Subcutaneous adipose tissue (tissue), 4 donors: Measurements from ENCODE around the gene SAXO1. TPM values are rescaled to one million over a fixed set of nuclear protein-coding genes. Genes with fewer than 3 reads are reported as not detected.

ENCODE experiments used
- CTCF ChIP-seq: fragments of 450-650 bp; IDR thresholded peaks from one replicate; pipeline ENCODE4 v1.5.1; 2016; ENCODE audit warnings: low read depth, mild to moderate bottlenecking, control low read depth, antibody characterized with exemption, moderate library complexity
- total RNA-seq, 4 donors: library from RNA; depleted of rRNA; stranded (reverse); fragments of >200 nt; gene quantifications; one replicate each; pipeline ENCODE4 v1.1.0, GENCODE V29; 2016

SAXO1 gene
- total RNA-seq, 4 donors from 2014 or later, result under 0.01 TPM; not detected in 3

- no peak for TF ChIP-seq CTCF
Observed at GRCh38 chr9:18976709-18977531, 56.1 kb downstream of the SAXO1 start.

- TF ChIP-seq CTCF, result no peak
Observed at GRCh38 chr9:18976221-18976708, 56.7 kb downstream of the SAXO1 start.

- TF ChIP-seq CTCF, result no peak
Observed at GRCh38 chr9:18973348-18973747, 59.7 kb downstream of the SAXO1 start.

GRCh38 chr9:18972675-18973074, 60.3 kb downstream of the SAXO1 start:
- TF ChIP-seq CTCF, result no peak

GRCh38 chr9:18971909-18972308, 61.1 kb downstream of the SAXO1 start:
- TF ChIP-seq CTCF, result no peak

GRCh38 chr9:18971404-18971803, 61.6 kb downstream of the SAXO1 start:
- TF ChIP-seq CTCF, result no peak

GRCh38 chr9:18970393-18970792, 62.6 kb downstream of the SAXO1 start:
- no peak for TF ChIP-seq CTCF
